GM21717 (cell line): ENCODE measurements around the gene TSPOAP1.

Source experiments
- ATAC-seq: cut with Tn5 transposase; IDR thresholded peaks from one replicate; pipeline ENCODE4 v1.9.1; 2021; ENCODE audit warnings: mild to moderate bottlenecking, moderate library complexity; ENCODE audit not compliant: unreplicated experiment

Gene TSPOAP1

GRCh38 chr17:58363457-58364185 lies 35.0 kb upstream of the TSPOAP1 start:
- no peak for ATAC-seq

DNA sequence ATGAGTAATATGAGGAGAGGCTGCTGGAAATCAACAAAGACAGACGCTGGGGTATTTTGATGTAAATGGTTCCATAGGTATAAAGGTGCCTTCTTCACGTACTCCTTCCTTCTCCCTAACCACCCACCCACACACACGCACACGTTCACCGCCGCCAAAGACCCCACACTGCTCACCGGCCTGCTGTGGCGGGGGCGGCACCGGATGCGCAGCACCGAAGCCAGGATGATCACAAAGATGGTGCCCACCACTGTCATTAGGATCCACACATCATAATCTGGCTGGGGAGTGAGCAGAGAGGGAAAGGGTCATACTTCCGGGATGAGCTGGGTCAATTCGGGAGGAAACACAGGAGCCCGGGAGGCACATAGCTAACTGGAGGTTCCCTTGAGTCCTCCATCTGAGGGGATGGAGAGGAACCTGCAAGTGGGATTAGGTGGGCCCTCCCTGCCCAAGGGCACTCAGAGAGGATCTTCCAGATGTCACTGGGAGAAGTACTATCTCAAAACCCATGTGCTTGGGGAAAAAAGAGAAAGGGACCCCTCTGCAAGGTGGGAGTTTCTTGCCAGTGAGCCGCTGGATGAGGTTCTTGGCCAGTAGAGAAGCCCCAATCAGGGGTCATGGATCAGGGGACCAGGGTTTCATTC lies 33.9 kb upstream of the TSPOAP1 start:
- ATAC-seq, result no peak

- no peak for ATAC-seq
Measured at GRCh38 chr17:58360296-58361063, 31.9 kb upstream of the TSPOAP1 start.

GRCh38 chr17:58358408-58359172 lies 30.0 kb upstream of the TSPOAP1 start:
- ATAC-seq, result no peak

GRCh38 chr17:58357312-58358297 lies 29.0 kb upstream of the TSPOAP1 start:
- ATAC-seq, result no peak

- no peak for ATAC-seq
Measured at GRCh38 chr17:58356231-58356630, 27.6 kb upstream of the TSPOAP1 start.

GRCh38 chr17:58354541-58355216 lies 26.1 kb upstream of the TSPOAP1 start:
- ATAC-seq, result no peak

DNA sequence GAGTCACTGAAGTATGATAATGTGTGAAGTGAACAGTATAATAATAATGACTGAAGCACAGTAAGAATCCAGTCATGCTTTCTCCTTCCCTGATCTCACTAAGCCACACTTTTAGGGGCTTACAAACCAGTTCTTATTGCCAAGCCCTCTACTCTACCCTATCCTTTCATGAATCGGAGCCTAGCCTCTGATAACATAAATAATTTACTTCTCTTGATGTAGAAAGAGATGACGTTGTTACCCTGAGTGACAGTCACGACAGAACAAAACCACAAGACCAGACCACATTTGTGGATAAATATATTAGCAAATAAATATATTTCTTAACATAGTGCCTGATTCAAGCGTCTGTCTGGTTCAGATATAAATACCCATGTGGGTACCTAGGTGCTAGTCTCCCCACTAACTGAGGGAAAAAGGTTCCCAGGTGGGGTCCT lies 24.8 kb upstream of the TSPOAP1 start:
- ATAC-seq, result no peak

- no peak for ATAC-seq
Measured at GRCh38 chr17:58352596-58353388, 24.2 kb upstream of the TSPOAP1 start.

DNA sequence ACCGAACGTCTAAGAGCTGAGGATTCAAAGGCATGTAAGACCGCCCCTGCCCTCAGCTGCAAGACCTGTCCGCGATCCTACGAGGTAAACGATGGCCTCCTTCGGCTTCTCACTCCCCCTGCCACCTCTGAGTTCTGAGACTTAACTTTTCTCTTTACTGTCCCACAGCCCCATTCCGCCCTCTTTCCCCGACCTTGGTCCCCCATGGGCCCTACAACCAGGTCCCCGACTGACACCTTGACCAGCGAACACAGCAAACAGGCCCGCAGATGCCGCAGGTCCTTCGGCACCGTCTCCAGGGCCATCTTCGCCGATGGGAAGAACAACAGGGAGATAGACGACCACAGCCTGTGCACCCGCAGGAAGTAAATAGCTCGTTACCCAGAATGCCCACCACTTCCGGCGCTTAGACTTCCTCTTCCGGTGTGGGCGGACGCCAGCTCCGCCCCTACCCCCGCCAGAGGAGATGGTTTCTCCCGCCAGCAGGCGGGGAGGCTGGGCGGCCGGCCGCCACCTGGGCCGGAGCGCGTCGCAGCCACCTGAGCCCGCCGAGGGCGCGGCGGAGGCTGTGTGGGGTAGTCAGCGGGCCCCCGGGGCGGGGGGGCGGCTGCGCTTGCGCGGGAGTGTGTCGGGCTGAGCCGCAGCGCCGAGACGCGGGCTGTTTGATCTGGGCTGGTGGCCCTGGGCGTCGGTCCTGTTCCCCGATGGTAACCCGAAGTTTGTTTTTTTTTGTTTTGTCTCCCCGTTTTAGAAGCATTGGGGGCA lies 23.4 kb upstream of the TSPOAP1 start, which contains the start of gene SUPT4H1:
Gene SUPT4H1, minus strand, starts transcription at position 371 of the 765 bp plus-strand sequence. Its CDS starts 66 bp downstream, at position 305.
- peak; percentile 71 for ATAC-seq

DNA sequence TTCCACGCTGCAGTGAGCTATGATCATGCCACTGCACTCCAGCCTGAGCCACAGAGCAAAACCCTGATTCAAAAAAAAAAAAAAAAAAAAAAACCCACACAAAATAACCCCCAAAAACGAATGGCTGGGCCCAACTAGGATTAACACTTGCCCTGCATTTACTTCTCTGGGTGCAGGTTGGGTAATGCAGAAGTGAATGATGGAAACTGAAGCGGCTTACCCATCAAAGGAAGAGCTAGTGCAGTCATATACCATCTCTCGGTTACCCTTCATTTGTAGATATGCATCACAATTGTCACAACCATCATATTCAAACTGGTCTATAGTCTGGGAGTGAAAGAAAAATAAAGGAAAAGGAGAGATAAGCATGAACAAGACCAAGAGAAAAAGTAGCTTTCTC lies 22.6 kb upstream of the TSPOAP1 start:
- ATAC-seq, result no peak

- no peak for ATAC-seq
Measured at GRCh38 chr17:58348038-58348437, 19.4 kb upstream of the TSPOAP1 start.

DNA sequence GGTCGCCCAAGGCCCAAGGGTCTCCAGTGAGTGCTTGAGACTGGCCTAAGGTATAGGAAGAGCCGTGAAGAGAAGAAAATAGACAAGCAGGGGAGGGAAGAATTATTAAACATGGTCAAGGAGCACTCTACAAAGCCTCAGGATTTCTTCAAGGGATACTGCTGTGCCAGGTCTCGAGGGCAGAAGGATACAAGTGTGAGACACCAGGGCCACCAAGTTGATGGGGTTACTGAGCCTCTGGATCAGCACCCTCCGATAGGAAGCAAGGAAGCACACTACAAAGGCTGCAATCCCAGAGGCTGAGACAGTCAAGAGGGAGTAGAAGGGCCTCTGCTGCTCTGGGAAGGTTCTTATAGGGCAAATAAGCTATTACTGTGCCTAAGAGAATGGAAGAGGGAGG lies 16.9 kb upstream of the TSPOAP1 start:
- ATAC-seq, result no peak

- peak; percentile 29 for ATAC-seq
Measured at GRCh38 chr17:58344791-58345157, 16.2 kb upstream of the TSPOAP1 start.

GRCh38 chr17:58344047-58344790 lies 15.6 kb upstream of the TSPOAP1 start:
- peak; percentile 78 for ATAC-seq

DNA sequence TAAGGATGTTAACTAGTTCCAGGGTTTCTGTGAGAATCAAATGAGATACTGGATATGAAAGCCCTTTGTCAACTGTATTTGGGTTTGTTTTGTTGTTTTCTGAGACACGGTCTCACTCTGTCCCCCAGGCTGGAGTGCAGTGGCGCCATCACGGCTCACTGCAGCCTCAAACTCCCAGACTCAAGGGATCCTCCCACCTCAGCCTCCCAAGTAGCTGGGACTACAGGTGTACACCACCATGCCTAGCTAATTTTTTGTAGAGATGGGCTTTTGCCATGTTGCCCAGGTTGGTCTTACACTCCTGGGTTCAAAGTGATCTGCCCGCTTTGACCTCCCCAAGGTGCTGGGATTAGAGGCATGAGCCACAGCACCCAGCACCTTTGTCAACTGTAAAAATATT lies 14.5 kb upstream of the TSPOAP1 start:
- ATAC-seq, result no peak

GRCh38 chr17:58341861-58342475 lies 13.4 kb upstream of the TSPOAP1 start:
- no peak for ATAC-seq
